Ovary (tissue), 9 donors: ENCODE results near the gene STX18. TPM values are rescaled to one million over a fixed set of nuclear protein-coding genes. Genes with fewer than 3 reads are reported as not detected.
A peak's percentile ranks its signal among the peaks of the same experiment; 100 is the strongest.

Experiments used
- DNase-seq, 5 donors: peaks; one replicate each; pipeline ENCODE4 v3.0.0-alpha.2; 2019 to 2020
- H3K27ac ChIP-seq, 2 donors: fragments of 200-600 bp; one replicate each; pipeline versions ENCODE4 v1.5.1 to v1.8.0; 2019 to 2022
- H3K27me3 ChIP-seq: fragments of 200-600 bp; one replicate; pipeline ENCODE4 v1.8.0; 2022
- H3K36me3 ChIP-seq: fragments of 200-600 bp; sonication (generic); one replicate; pipeline ENCODE4 v1.5.1; 2019
- H3K4me1 ChIP-seq: one replicate; pipeline ENCODE4 v1.8.1; 2013; ENCODE audit warnings: mild to moderate bottlenecking, moderate library complexity; ENCODE audit not compliant: insufficient read depth
- H3K4me3 ChIP-seq: fragments of 200-600 bp; sonication (generic); one replicate; pipeline ENCODE4 v1.5.1; 2017
- H3K9me3 ChIP-seq, 2 donors: fragments of 200-600 bp in 1 of 2; sonication (generic) in 1 of 2; one replicate each; pipeline versions ENCODE4 v1.5.1 to v1.8.1; 2013 to 2019; ENCODE audit warnings: mild to moderate bottlenecking in 1 of 2, moderate library complexity in 1 of 2
- EP300 ChIP-seq: sonication (generic); formaldehyde crosslinking; IDR thresholded peaks from one replicate; pipeline ENCODE4 v1.6.1; 2017; ENCODE audit warnings: antibody characterized with exemption
- POLR2A ChIP-seq: fragments of 450-650 bp; IDR thresholded peaks from one replicate; pipeline ENCODE4 v1.6.1; 2017; ENCODE audit warnings: antibody characterized with exemption, mild to moderate bottlenecking, moderate library complexity
- WGBS, 3 donors: extraction: QIAGEN DNeasy Blood & Tissue Kit in 1 of 3; methylation state at CpG; one replicate each; pipeline versions ENCODE4 v1.1.5 to v1.1.7; 2013 to 2017; 5-methylcytosine and 5-hydroxymethylcytosine counted together
- intact Hi-C, 4 donors: fragments of 100-400 bp; cut with DNase I; formaldehyde crosslinking; loops; one replicate each; pipeline versions ENCODE4 v1.11.0 to v1.15.1; 2022 to 2023
- polyA plus RNA-seq, 2 donors: library from polyadenylated mRNA; stranded (reverse); fragments of 200-250 nt in 1 of 2; fragments of 350-450 nt in 1 of 2; fragmentation: Illumina TruSeq in 1 of 2; extraction: RNeasy Lipid Tissue Mini Kit (QIAGEN cat#74804) in 1 of 2; gene quantifications; one replicate each; pipeline ENCODE4 v1.2.3, GENCODE V29; 2013 to 2014
- total RNA-seq, 7 donors: library from RNA; depleted of rRNA in 2 of 7; stranded (reverse); fragments of >200 nt in 2 of 7; fragmentation: NEBNext Ultra II Directional in 3 of 7; extraction: Animal tissue kit (Norgen Biotek cat#: 25700) in 3 of 7; gene quantifications; one replicate each; pipeline versions ENCODE4 v1.1.0 to v1.2.4, GENCODE V29; 2016 to 2023
- TF ChIP-seq, protein P1 (sequence below), 3 donors: fragments of 450-650 bp in 2 of 3; fragments of 200-600 bp in 1 of 3; IDR thresholded peaks; one replicate each; pipeline versions ENCODE4 v1.5.1 to v1.8.0; 2016 to 2022; ENCODE audit warnings: antibody characterized with exemption in 3 of 3, mild to moderate bottlenecking in 1 of 3
- donor health status: DM: no; HTN: no; CAD: no; lungs with moderate emphysema.
- donor health status: DM: no; HTN: no; CAD: no.
- donor health status: Bipolar disorder and iron deficiency.
- donor health status: DM: yes; HTN: yes; CAD: no.
- donor health status: DM: no; HTN: no; CAD: no.
- donor health status: DM: yes; HTN: yes; CAD: no.

STX18 gene
- total and polyA plus RNA-seq, 9 donors: 18.1 to 61.4 (median 31.9) TPM

DNA sequence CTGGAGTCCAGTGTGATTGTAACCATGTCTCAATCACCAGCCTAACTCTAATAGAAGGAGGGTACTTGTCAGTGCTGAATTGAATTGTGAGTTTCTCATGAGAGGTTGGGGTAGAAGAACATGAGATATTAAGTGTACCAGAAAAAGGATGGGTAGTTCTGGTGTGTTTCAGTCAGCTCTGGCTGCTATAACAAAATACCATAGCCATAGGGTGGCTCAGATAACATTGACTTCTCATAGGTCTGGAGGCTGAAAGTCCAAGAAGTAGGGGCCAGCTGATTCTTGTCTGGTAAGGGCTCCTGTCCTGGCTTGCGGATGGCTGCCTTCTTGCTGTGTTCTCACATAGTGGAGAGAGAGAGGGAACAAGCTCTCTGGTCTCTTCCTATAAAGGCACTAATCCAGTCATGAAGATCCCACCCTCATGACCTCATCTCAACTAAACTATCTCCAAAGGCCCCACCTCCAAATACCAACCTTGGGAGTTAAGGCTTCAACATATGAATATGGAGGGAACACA is 35.6 kb upstream of the STX18 start:
- TF ChIP-seq EP300 (no peak), POLR2A (no peak)
- TF ChIP-seq, protein P1, sequence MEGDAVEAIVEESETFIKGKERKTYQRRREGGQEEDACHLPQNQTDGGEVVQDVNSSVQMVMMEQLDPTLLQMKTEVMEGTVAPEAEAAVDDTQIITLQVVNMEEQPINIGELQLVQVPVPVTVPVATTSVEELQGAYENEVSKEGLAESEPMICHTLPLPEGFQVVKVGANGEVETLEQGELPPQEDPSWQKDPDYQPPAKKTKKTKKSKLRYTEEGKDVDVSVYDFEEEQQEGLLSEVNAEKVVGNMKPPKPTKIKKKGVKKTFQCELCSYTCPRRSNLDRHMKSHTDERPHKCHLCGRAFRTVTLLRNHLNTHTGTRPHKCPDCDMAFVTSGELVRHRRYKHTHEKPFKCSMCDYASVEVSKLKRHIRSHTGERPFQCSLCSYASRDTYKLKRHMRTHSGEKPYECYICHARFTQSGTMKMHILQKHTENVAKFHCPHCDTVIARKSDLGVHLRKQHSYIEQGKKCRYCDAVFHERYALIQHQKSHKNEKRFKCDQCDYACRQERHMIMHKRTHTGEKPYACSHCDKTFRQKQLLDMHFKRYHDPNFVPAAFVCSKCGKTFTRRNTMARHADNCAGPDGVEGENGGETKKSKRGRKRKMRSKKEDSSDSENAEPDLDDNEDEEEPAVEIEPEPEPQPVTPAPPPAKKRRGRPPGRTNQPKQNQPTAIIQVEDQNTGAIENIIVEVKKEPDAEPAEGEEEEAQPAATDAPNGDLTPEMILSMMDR (IDR thresholded peaks at IDR 0.05): no peak
- Histone ChIP-seq H3K9me3 (no peaks in the 10 kb centered on the region), H3K4me1 (no peaks in the 10 kb centered on the region), H3K36me3 (no peaks in the 10 kb centered on the region), H3K27me3 (no peaks in the 10 kb centered on the region), H3K4me3 (no peak overlapping the region), H3K27ac (no peak overlapping the region)
- 94 to 100% (median 95%) methylated on average over 1 of the region's 1 CpG for WGBS, 3 donors
- no peak for DNase-seq
- intact Hi-C loops: no loop called here

DNA sequence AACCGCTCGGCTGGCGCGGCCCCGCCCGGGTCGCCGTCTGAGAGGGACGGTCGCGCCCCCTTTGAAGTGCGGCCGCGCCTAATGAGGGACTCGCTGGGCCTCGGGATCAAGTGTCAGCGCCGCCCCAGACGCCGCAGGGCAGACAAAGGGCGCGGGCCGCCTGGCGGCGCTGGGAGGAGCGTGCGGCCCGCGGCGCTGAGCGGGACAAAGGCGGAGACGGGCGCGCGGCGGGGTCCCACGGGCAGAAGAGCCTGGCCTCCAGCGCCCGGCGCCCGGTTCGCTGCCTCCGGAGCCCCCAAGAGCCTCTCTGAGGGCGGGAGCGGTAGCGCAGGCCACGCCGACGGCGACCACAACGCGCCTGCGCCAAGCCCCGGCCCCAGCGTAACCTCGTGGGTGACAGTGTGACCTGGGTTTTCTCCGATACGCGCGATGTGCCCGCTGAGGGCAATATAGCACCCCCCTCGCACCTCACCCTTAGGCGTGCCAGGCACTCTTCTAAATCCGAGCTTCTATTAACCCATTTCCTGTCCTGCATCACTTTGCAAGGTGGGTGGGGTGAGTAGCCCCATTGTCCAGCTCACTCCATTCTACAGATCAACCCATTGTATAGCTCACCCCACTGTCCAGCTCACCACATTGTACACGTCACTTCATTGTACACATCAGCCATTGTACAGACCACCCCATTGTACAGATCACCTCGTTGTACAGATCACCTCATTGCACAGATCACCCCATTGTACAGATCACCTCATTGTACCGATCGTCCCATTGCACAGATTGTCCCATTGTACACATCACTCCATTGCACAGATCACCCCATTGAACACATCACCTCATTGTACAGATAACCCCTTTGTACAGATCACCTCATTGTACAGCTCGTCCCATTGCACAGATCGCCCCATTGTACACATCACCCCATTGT is 33.7 kb upstream of the STX18 start:
- 8 to 11% (median 10%) methylated on average over 62 to 71 of the region's 71 CpGs for WGBS, 3 donors
- H3K4me3 ChIP-seq: peak overlapping the region; percentile 69
- no peaks in the 10 kb centered on the region for H3K36me3 ChIP-seq
- peak; percentile 38 to 75 (median 62) for DNase-seq
- intact Hi-C loops: no loop called here
- no peaks in the 10 kb centered on the region for H3K4me1 ChIP-seq
- no peaks in the 10 kb centered on the region for H3K9me3 ChIP-seq
- TF ChIP-seq, protein P1 (IDR thresholded peaks at IDR 0.05): peak; percentile 53 to 76 (median 63)
- no peak for TF ChIP-seq POLR2A
- no peaks in the 10 kb centered on the region for H3K27me3 ChIP-seq
- H3K27ac ChIP-seq: peak overlapping the region; percentile 71 to 81

DNA sequence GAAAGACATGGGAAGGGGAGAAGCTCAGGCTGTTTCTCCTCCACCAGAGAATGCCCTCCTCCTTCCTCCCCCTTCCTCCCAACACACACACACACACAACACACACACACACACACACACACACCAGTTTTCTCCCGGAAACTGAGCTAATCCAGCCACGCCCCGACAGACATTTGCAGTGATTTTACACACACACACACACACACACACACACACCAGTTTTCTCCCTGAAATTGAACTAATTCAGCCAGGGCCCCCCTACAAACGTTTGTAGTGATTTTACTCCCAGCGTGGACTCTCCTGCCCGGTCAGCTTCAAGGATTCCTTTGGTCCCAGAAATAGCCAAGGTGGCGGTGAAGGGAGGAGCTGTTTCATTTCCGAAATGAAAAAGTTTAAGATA is 32.9 kb upstream of the STX18 start:
- Histone ChIP-seq H3K9me3 (no peaks in the 10 kb centered on the region), H3K4me1 (no peaks in the 10 kb centered on the region), H3K36me3 (no peaks in the 10 kb centered on the region), H3K27ac (peak overlapping the region; percentile 71 to 81), H3K4me3 (peak overlapping the region; percentile 69), H3K27me3 (no peaks in the 10 kb centered on the region)
- 1 to 4% (median 1%) methylated on average over 8 of the region's 8 CpGs for WGBS, 3 donors
- intact Hi-C loops: no loop called here
- TF ChIP-seq, protein P1 (IDR thresholded peaks at IDR 0.05): no peak
- no peak for TF ChIP-seq EP300
- DNase-seq: peak; percentile 50 to 82 (median 74)

DNA sequence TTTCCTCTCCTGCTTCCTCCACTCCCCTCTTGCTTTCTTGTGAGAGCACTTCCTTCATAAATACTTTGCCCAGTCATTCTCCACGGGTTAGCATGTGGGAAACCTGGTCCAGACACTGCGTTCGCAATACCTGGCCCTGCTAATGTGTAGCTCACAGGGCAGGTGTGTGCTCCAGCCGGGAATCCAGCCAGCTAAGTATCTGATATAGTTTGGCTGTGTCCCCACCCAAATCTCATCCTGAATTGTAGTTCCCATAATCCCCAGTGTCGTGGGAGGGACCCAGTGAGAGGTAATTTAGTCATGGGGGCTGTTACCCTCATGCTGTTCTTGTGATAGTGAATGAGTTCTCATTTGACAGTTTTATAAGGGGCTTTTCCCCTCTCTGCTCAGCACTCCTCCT is 32.2 kb upstream of the STX18 start:
- TF ChIP-seq EP300: no peak
- no peak for TF ChIP-seq POLR2A
- TF ChIP-seq, protein P1 (IDR thresholded peaks at IDR 0.05): no peak
- Histone ChIP-seq H3K4me1 (no peaks in the 10 kb centered on the region), H3K27ac (no peak overlapping the region), H3K36me3 (no peaks in the 10 kb centered on the region), H3K27me3 (no peaks in the 10 kb centered on the region), H3K9me3 (no peaks in the 10 kb centered on the region), H3K4me3 (no peak overlapping the region)
- 83 to 93% (median 83%) methylated on average over 5 of the region's 5 CpGs for WGBS, 3 donors
- DNase-seq: peak in 1 of 5 donors; percentile 26
- intact Hi-C loops: no loop called here
